GM23338 (cell line): Measurements from ENCODE around the gene FKBP6. TPM values are rescaled to one million over a fixed set of nuclear protein-coding genes. Genes with fewer than 3 reads are reported as not detected.
"Not testable (repeated sequence)": the region's sequence is repeated elsewhere in the genome, so short reads cannot be mapped to it uniquely, and the experiment has no call there.

Experiments
- ATAC-seq: fragments of 200-7000 bp; cut with Tn5 transposase; 3 replicates; pipeline ENCODE4 v1.9.1; 2020
- DNase-seq: peaks from one replicate; pipeline ENCODE4 v3.0.0-alpha.2; 2015; ENCODE audit warnings: low spot score
- H2AFZ ChIP-seq: fragments of 200-600 bp; sonication (generic); 2 replicates; pipeline ENCODE4 v1.8.0; 2016; ENCODE audit warnings: antibody characterized with exemption, mild to moderate bottlenecking, moderate library complexity
- H3F3A ChIP-seq: fragments of 200-600 bp; sonication (generic); replicated peaks from 2 replicates; pipeline ENCODE4 v1.8.0; 2017; ENCODE audit warnings: antibody characterized with exemption, mixed run types, low read depth
- H3K27ac ChIP-seq: fragments of 200-600 bp; sonication (generic); 2 replicates; pipeline ENCODE4 v1.6.1; 2016; ENCODE audit warnings: low read depth
- H3K27me3 ChIP-seq: fragments of 200-600 bp; sonication (generic); 2 replicates; pipeline ENCODE4 v1.8.0; 2016; ENCODE audit warnings: mild to moderate bottlenecking, mixed run types, moderate library complexity; ENCODE audit not compliant: insufficient read depth
- H3K36me3 ChIP-seq: fragments of 200-600 bp; sonication (generic); 2 replicates; pipeline ENCODE4 v1.8.0; 2016; ENCODE audit warnings: mild to moderate bottlenecking; ENCODE audit not compliant: insufficient read depth
- H3K4me1 ChIP-seq: fragments of 200-600 bp; sonication (generic); 2 replicates; pipeline ENCODE4 v1.8.0; 2016; ENCODE audit warnings: mild to moderate bottlenecking, moderate library complexity; ENCODE audit not compliant: insufficient read depth
- H3K4me2 ChIP-seq: fragments of 200-600 bp; sonication (generic); 2 replicates; pipeline ENCODE4 v1.7.1; 2017; ENCODE audit warnings: mixed run types
- H3K4me3 ChIP-seq: fragments of 200-600 bp; sonication (generic); 2 replicates; pipeline ENCODE4 v1.6.1; 2016; ENCODE audit warnings: mixed run types
- H3K79me2 ChIP-seq: fragments of 200-600 bp; sonication (generic); replicated peaks from 2 replicates; pipeline ENCODE4 v1.8.0; 2017; ENCODE audit warnings: mild to moderate bottlenecking; ENCODE audit not compliant: insufficient read depth
- H3K9me2 ChIP-seq: fragments of 200-600 bp; sonication (generic); 2 replicates; pipeline ENCODE4 v1.8.0; 2017; ENCODE audit not compliant: insufficient read depth
- H4K20me1 ChIP-seq: fragments of 200-600 bp; sonication (generic); replicated peaks from 2 replicates; pipeline ENCODE4 v1.8.0; 2017; ENCODE audit warnings: mild to moderate bottlenecking; ENCODE audit not compliant: insufficient read depth
- H3K27ac Mint-ChIP-seq: 2 replicates; pipeline ENCODE4 v1.8.0; 2020; ENCODE audit warnings: inconsistent platforms, mild to moderate bottlenecking, moderate library complexity, mixed read lengths
- H3K27me3 Mint-ChIP-seq: 3 replicates; pipeline ENCODE4 v1.8.0; 2022; ENCODE audit warnings: low read depth, mild to moderate bottlenecking, moderate library complexity, mixed read lengths, inconsistent platforms; ENCODE audit not compliant: insufficient read depth, poor library complexity
- H3K36me3 Mint-ChIP-seq: 3 replicates; pipeline ENCODE4 v1.8.0; 2021; ENCODE audit warnings: low read depth, mild to moderate bottlenecking, inconsistent platforms, moderate library complexity, mixed read lengths
- H3K4me1 Mint-ChIP-seq: 3 replicates; pipeline ENCODE4 v1.8.0; 2020; ENCODE audit warnings: mild to moderate bottlenecking, inconsistent platforms, mixed read lengths
- H3K4me3 Mint-ChIP-seq: 3 replicates; pipeline ENCODE4 v1.8.0; 2021; ENCODE audit warnings: moderate library complexity, mild to moderate bottlenecking, inconsistent platforms, mixed read lengths
- H3K9me3 Mint-ChIP-seq: 3 replicates; pipeline ENCODE4 v1.8.0; 2020; ENCODE audit warnings: moderate library complexity, mild to moderate bottlenecking, inconsistent platforms, mixed read lengths
- EZH2phosphoT487 ChIP-seq: fragments of 200-600 bp; sonication (generic); IDR thresholded peaks from one replicate; pipeline ENCODE4 v1.8.1; 2018; ENCODE audit warnings: antibody characterized with exemption; ENCODE audit not compliant: unreplicated experiment
- POLR2AphosphoS5 ChIP-seq: IDR thresholded peaks from 2 replicates; pipeline ENCODE4 v1.6.1; 2016; ENCODE audit warnings: antibody characterized with exemption, low read depth
- polyA plus RNA-seq: library from polyadenylated mRNA; unstranded; fragments of >200 nt; fragmentation: Nextera tagmentation; extraction: Ambion mirVana; gene quantifications from 2 replicates; pipeline ENCODE4 v1.2.1, GENCODE V29; 2016
- total RNA-seq: library from RNA; depleted of rRNA; stranded (reverse); fragments of >200 nt; shearing (Covaris generic); gene quantifications from 2 replicates; pipeline ENCODE4 v1.2.3, GENCODE V29; 2014
- TF ChIP-seq, protein P1 (sequence below), 2 experiments: fragments of 200-600 bp in 1 of 2; sonication (generic) in 1 of 2; conservative IDR thresholded peaks; 2 replicates each; pipeline versions ENCODE4 v1.5.1 to v1.6.1; 2016 to 2017; ENCODE audit warnings: antibody characterized with exemption in 2 of 2, low read depth in 2 of 2, mild to moderate bottlenecking in 2 of 2, moderate library complexity in 1 of 2
- TF ChIP-seq, protein P2 (sequence below): IDR thresholded peaks from 2 replicates; pipeline ENCODE4 v1.6.1; 2016; ENCODE audit warnings: antibody characterized with exemption

Gene FKBP6
- total and polyA plus RNA-seq, 2 experiments from 2014 or later = 0.15 TPM; not detected in 1

DNA sequence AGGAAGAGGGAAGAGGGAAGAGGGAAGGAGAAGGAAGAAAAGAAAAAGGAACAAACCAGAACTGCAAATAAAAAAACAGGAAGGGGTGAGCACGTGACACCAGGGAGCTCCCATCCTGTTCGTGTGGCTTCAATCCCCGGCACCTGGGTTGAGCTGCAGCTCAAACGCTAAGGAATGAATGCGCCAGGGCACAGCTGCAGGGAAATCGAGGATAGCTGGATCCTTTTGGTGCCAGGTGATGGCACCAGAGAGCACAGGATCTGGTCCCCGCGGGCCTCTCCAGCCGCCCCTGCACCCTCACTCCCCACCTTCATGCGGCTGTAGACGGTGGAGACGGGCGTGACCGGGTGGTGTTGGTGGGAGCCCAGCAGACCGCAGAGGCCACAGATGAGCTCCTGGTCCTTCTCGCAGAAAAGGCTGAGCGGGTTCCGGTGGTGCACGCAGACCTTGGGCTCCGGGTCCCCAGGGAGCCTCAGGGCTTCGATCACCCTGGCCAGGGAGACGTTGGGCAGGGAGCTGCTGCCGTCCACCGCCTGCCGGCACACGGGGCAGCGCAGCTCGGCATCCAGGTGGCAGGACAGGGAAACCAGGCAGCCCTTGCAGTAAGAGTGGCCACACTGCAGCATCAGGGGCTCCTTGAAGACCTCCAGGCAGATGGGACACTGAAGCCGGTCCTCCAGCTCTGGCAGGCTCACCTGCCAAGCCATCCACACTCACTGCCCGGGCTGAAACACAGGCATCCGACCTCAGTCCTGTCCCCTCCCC is 3.7 kb upstream of the FKBP6 start:
- not testable (repeated sequence) for H3K27me3 ChIP-seq, H3K36me3 Mint-ChIP-seq, H3K27ac Mint-ChIP-seq, H3F3A ChIP-seq, H4K20me1 ChIP-seq, H3K79me2 ChIP-seq, H3K9me2 ChIP-seq, H3K36me3 ChIP-seq, H3K4me1 ChIP-seq, H3K27ac ChIP-seq, H3K9me3 Mint-ChIP-seq, H3K4me1 Mint-ChIP-seq
- ATAC-seq = peak; percentile 91
- TF ChIP-seq, protein P1, sequence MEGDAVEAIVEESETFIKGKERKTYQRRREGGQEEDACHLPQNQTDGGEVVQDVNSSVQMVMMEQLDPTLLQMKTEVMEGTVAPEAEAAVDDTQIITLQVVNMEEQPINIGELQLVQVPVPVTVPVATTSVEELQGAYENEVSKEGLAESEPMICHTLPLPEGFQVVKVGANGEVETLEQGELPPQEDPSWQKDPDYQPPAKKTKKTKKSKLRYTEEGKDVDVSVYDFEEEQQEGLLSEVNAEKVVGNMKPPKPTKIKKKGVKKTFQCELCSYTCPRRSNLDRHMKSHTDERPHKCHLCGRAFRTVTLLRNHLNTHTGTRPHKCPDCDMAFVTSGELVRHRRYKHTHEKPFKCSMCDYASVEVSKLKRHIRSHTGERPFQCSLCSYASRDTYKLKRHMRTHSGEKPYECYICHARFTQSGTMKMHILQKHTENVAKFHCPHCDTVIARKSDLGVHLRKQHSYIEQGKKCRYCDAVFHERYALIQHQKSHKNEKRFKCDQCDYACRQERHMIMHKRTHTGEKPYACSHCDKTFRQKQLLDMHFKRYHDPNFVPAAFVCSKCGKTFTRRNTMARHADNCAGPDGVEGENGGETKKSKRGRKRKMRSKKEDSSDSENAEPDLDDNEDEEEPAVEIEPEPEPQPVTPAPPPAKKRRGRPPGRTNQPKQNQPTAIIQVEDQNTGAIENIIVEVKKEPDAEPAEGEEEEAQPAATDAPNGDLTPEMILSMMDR (conservative IDR thresholded peaks at IDR 0.05; ENCODE audit: low read depth in 2 of 2) = peak; percentile 48 to 79
- Histone ChIP-seq H3K4me2 (peak overlapping the region; percentile 60), H2AFZ (peak overlapping the region; percentile 83), H3K4me3 (peak overlapping the region; percentile 29; the same call in 1 of the 2 replicates)
- DNase-seq = peak; percentile 95
- H3K27me3 Mint-ChIP-seq = peaks cover 19% of the 10 kb centered on the region
- H3K4me3 Mint-ChIP-seq = peak overlapping the region; percentile 19; the same call in 1 of the 3 replicates

DNA sequence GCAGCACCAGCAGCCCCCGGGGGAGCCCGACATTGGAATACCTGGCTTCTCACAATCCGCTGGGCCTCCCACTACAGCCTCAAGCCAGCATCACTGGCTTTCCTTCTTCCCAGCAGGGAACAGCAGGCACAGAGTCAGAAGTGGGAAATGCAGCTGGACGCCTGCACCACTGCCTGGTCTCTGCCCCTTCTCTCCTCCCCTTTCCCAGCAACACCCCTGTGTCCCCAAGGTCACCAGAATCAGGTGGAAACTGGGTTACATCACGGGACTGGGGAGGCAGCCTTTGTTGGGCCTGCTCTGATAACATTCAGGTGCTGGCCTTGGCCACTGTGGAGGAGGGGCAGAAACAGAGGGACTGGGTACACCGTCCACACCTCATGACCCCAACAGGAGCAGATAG is 2.5 kb upstream of the FKBP6 start:
- H2AFZ ChIP-seq, H3K27ac ChIP-seq, H3K36me3 Mint-ChIP-seq, H3K27me3 ChIP-seq, H3K4me1 Mint-ChIP-seq, H3K9me2 ChIP-seq, DNase-seq, H3K27ac Mint-ChIP-seq, H3K9me3 Mint-ChIP-seq, ATAC-seq, H4K20me1 ChIP-seq, H3K4me3 ChIP-seq, H3K36me3 ChIP-seq, H3K4me2 ChIP-seq, H3F3A ChIP-seq, H3K79me2 ChIP-seq, H3K4me1 ChIP-seq, H3K4me3 Mint-ChIP-seq: not testable (repeated sequence)
- H3K27me3 Mint-ChIP-seq = peaks cover 20% of the 10 kb centered on the region

DNA sequence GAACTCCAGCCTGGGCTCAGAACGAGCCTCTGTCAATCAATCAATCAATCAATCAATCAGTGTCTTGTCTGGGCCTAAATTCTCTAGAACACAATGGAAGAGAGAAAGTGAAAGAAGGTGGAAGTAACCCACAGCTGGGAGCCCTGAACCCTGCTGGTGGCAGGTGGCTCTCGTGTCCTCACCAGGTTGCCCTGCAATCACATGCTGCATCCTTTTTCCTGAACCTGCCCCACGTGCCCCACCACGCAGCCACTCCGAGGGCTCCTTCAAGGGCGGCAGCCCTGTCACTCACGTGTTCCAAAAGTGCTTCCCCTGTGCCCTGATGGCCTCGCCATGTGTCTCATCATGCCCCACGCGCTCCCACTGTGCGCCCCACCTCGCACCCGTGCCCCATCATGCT is 512 bp upstream of the FKBP6 start:
- not testable (repeated sequence) for H3K9me2 ChIP-seq, H3K36me3 Mint-ChIP-seq, H3K4me3 ChIP-seq, H3K79me2 ChIP-seq, H3K4me1 ChIP-seq, H3K27me3 ChIP-seq, H3K27ac ChIP-seq, H3K36me3 ChIP-seq, ATAC-seq, H3K9me3 Mint-ChIP-seq, H3K27ac Mint-ChIP-seq, H2AFZ ChIP-seq, H3K4me3 Mint-ChIP-seq, H3F3A ChIP-seq, DNase-seq, H4K20me1 ChIP-seq, H3K4me2 ChIP-seq
- Mint-ChIP-seq H3K27me3 (peaks cover 20% of the 10 kb centered on the region), H3K4me1 (peaks cover 19% of the 10 kb centered on the region)

DNA sequence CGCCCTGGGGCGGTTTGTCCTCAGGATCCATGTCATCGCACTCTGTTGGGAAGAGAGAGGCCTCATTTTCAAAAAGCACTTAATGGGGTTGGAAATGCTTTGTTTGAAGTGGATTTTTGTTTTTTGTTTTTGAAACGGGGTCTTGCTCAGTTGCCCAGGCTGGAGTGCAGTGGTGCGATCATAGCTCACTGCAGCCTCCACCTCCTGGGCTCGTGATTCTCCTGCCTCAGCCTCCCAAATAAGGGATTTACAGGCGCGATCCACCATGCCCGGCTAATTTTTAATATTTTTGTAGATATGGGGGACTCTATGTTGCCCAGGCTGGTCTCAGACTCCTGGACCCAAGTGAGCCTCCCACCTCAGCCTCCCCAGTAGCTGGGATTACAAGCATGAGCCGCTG is 735 bp downstream of the FKBP6 start:
- H3K36me3 Mint-ChIP-seq = no peaks in the 10 kb centered on the region
- TF ChIP-seq POLR2AphosphoS5 (no peak), EZH2phosphoT487 (no peak)
- TF ChIP-seq, protein P2, sequence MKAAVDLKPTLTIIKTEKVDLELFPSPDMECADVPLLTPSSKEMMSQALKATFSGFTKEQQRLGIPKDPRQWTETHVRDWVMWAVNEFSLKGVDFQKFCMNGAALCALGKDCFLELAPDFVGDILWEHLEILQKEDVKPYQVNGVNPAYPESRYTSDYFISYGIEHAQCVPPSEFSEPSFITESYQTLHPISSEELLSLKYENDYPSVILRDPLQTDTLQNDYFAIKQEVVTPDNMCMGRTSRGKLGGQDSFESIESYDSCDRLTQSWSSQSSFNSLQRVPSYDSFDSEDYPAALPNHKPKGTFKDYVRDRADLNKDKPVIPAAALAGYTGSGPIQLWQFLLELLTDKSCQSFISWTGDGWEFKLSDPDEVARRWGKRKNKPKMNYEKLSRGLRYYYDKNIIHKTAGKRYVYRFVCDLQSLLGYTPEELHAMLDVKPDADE = no peak

More for the DNA sequence above, 735 bp downstream of the FKBP6 start:
- Histone ChIP-seq H3K4me2 (no peak overlapping the region), H3K79me2 (no peaks in the 10 kb centered on the region), H3K9me2 (no peaks in the 10 kb centered on the region), H3K4me1 (0 out of 2 replicates have a peak, but pooled peaks cover 5% of the 10 kb centered on the region), H3K27ac (no peak overlapping the region), H2AFZ (no peak overlapping the region), H3F3A (no peaks in the 10 kb centered on the region), H3K4me3 (no peak overlapping the region), H4K20me1 (no peaks in the 10 kb centered on the region), H3K27me3 (no peaks in the 10 kb centered on the region), H3K36me3 (no peaks in the 10 kb centered on the region)
- H3K4me1 Mint-ChIP-seq = peaks cover 19% of the 10 kb centered on the region
- peaks cover 12% of the 10 kb centered on the region for H3K27me3 Mint-ChIP-seq
- H3K4me3 Mint-ChIP-seq = no peak overlapping the region
- ATAC-seq (no peak), DNase-seq (no peak)
- H3K9me3 Mint-ChIP-seq = no peaks in the 10 kb centered on the region
- no peak overlapping the region for H3K27ac Mint-ChIP-seq
